Type B pancreatic cell (in vitro differentiated cells): ENCODE results near the gene PHOX2A. TPM values are rescaled to one million over a fixed set of nuclear protein-coding genes. Genes with fewer than 3 reads are reported as not detected.
"Not testable (repeated sequence)": the region's sequence is repeated elsewhere in the genome, so short reads cannot be mapped to it uniquely, and the experiment has no call there.

Experiments
- DNase-seq: peaks from one replicate; pipeline ENCODE4 v3.0.0; 2021; ENCODE audit warnings: mixed read lengths; ENCODE audit not compliant: unreplicated experiment; ENCODE audit errors: extremely low spot score
- H3K27ac Mint-ChIP-seq: 2 replicates; pipeline ENCODE4 v1.8.0; 2021; ENCODE audit warnings: mild to moderate bottlenecking, mixed read lengths
- H3K27me3 Mint-ChIP-seq: 2 replicates; pipeline ENCODE4 v1.8.0; 2021; ENCODE audit warnings: mixed read lengths
- H3K36me3 Mint-ChIP-seq: 2 replicates; pipeline ENCODE4 v1.8.0; 2021; ENCODE audit warnings: mixed read lengths
- H3K4me1 Mint-ChIP-seq: one replicate; pipeline ENCODE4 v1.8.0; 2021; ENCODE audit warnings: mixed read lengths; ENCODE audit not compliant: unreplicated experiment
- H3K4me3 Mint-ChIP-seq: 2 replicates; pipeline ENCODE4 v1.8.0; 2021; ENCODE audit warnings: mild to moderate bottlenecking, mixed read lengths
- H3K9me3 Mint-ChIP-seq: 2 replicates; pipeline ENCODE4 v1.8.0; 2021; ENCODE audit warnings: mixed read lengths
- CTCF ChIP-seq: fragments of 200-600 bp; sonication (generic); conservative IDR thresholded peaks from 2 replicates; pipeline ENCODE4 v1.5.0; 2021; ENCODE audit warnings: antibody characterized with exemption, mild to moderate bottlenecking
- long read RNA-seq: library from polyadenylated mRNA; unstranded; transcript quantifications from one replicate; pipeline ENCODE4 v2.0.0, GENCODE V29; 2020
- total RNA-seq: library from RNA; stranded (reverse); gene quantifications from 2 replicates; pipeline ENCODE4 v1.2.1, GENCODE V29; 2021; ENCODE audit warnings: low replicate concordance

Gene PHOX2A
- total RNA-seq: 2.8 and 3.0 TPM in 2 replicates
- long read RNA-seq: 0 reads

GRCh38 chr11:72244060-72244360 is at the start of gene PHOX2A:
Gene PHOX2A (minus strand): TSS chr11:72244176. CDS start chr11:72244004, 172 bp downstream.
- Mint-ChIP-seq H3K27me3 (peaks cover 46% of the 10 kb centered on the region), H3K36me3 (peaks cover 10% of the 10 kb centered on the region), H3K27ac (peak within 1 kb of the TSS; percentile 32), H3K4me3 (peak within 1 kb of the TSS; percentile 78), H3K4me1 (peaks cover 19% of the 10 kb centered on the region), H3K9me3 (peaks cover 6% of the 10 kb centered on the region)
- peak; percentile 70 for DNase-seq
- no peak for TF ChIP-seq CTCF

GRCh38 chr11:72293391-72293790 is 49.4 kb upstream of the PHOX2A start:
- no peaks in the 10 kb centered on the region for H3K27me3 Mint-ChIP-seq
- H3K4me3 Mint-ChIP-seq: no peak overlapping the region
- DNase-seq: peak; percentile 61
- peaks cover 4% of the 10 kb centered on the region for H3K36me3 Mint-ChIP-seq
- TF ChIP-seq CTCF: no peak
- no peaks in the 10 kb centered on the region for H3K9me3 Mint-ChIP-seq
- H3K4me1 Mint-ChIP-seq: no peaks in the 10 kb centered on the region
- H3K27ac Mint-ChIP-seq: no peak overlapping the region

- Mint-ChIP-seq H3K27ac (no peak overlapping the region), H3K36me3 (peaks cover 4% of the 10 kb centered on the region), H3K27me3 (no peaks in the 10 kb centered on the region), H3K4me3 (no peak overlapping the region), H3K9me3 (no peaks in the 10 kb centered on the region), H3K4me1 (no peaks in the 10 kb centered on the region)
- peak; percentile 40 for DNase-seq
- TF ChIP-seq CTCF: no peak
Observed at GRCh38 chr11:72292106-72292785, 48.3 kb upstream of the PHOX2A start.

GRCh38 chr11:72290741-72291140 is 46.8 kb upstream of the PHOX2A start:
- not testable (repeated sequence) for H3K4me1 Mint-ChIP-seq, H3K36me3 Mint-ChIP-seq, H3K9me3 Mint-ChIP-seq, H3K27me3 Mint-ChIP-seq, H3K4me3 Mint-ChIP-seq, DNase-seq, H3K27ac Mint-ChIP-seq
- peak; percentile 68 for TF ChIP-seq CTCF

- Mint-ChIP-seq H3K4me3 (no peak overlapping the region), H3K9me3 (no peaks in the 10 kb centered on the region), H3K27ac (no peak overlapping the region), H3K27me3 (peaks cover 7% of the 10 kb centered on the region), H3K36me3 (no peaks in the 10 kb centered on the region), H3K4me1 (no peaks in the 10 kb centered on the region)
- no peak for DNase-seq
- no peak for TF ChIP-seq CTCF
Observed at GRCh38 chr11:72287293-72287692, 43.3 kb upstream of the PHOX2A start.

- DNase-seq: no peak
- peaks cover 11% of the 10 kb centered on the region for H3K27me3 Mint-ChIP-seq
- no peaks in the 10 kb centered on the region for H3K4me1 Mint-ChIP-seq
Observed at GRCh38 chr11:72283947-72284346, 40.0 kb upstream of the PHOX2A start.

More at GRCh38 chr11:72283947-72284346, 40.0 kb upstream of the PHOX2A start:
- Mint-ChIP-seq H3K27ac (no peak overlapping the region), H3K36me3 (no peaks in the 10 kb centered on the region), H3K9me3 (no peaks in the 10 kb centered on the region), H3K4me3 (no peak overlapping the region)
- no peak for TF ChIP-seq CTCF
